NCI-H128 (cell line): ENCODE measurements around the gene PDIA2.
"Not testable (repeated sequence)": the region's sequence is repeated elsewhere in the genome, so short reads cannot be mapped to it uniquely, and the experiment has no call there.

ENCODE experiments used
- DNase-seq: peaks from one replicate; lab custom pipeline; 2025; ENCODE audit not compliant: unreplicated experiment; lab: John Stamatoyannopoulos, UW

Gene PDIA2

GRCh38 chr16:263182-263774 lies 19.7 kb upstream of the PDIA2 start:
- DNase-seq, result no peak

DNA sequence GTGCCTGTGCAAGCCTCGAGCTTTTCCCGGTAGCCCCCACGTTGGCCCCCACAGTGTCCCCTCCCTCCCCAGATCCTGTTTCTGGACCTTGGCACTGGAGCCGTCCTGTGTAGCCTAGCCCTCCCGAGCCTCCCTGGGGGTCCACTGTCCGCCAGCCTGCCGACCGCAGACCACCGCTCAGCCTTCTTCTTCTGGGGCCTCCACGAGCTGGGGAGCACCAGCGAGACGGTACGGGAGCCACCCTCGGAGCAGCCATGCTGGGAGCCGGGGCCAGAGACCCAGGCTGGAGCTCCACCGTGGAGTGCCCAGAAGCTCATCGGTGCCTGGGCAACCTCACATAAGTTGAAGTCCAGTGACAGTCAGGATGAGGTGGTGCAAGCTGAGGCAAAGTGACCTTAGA lies 19.0 kb upstream of the PDIA2 start:
- no peak for DNase-seq

- no peak for DNase-seq
Observed at GRCh38 chr16:264440-264951, 18.5 kb upstream of the PDIA2 start.

- DNase-seq, result no peak
Observed at GRCh38 chr16:265002-265529, 17.9 kb upstream of the PDIA2 start.

GRCh38 chr16:265711-266110 lies 17.3 kb upstream of the PDIA2 start:
- no peak for DNase-seq

DNA sequence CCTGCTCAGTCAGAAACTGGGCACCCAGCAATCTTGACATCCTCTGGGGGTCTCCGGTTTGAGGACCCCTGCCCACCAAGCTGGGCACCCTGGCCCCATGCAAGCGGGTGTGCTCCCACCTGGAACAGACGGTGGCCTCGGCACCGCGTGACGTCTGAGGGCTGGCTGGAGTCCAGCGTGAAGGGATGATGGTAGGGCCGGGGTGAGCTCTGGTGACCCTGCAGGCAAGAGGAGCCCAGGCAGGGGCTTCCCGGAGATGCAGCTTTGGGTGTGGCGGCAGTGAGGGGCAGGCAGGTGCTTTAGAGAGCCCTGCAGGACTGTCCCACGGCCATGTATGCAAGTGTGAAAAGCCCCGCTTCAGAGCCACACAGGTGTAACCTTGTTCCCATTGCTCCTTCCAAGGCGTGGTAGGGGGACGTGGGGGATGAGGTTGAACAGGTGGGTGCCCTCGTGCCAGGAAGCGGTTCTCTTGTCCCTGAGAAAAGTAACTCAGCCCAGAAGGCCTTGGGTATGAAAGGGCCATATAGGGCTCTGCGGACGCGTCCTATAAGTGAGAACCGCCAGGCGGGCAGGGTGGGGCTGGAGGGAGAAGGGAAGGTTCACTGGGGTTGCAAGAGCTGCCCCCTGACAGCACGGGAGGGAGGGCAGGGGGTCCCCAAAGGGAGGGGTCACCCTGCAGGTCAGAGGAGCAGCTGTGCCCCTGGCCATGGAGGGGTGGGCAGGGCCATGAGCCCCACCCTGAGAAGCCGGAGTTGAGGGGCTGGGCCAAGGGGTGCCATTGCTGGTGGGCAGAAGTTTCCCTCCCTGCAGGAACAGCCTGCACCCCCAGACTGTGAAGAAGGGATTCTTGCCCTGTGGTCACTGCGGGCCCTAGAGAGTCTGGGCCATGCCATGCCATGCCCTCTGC lies 16.5 kb upstream of the PDIA2 start:
- no peak for DNase-seq

- not testable (repeated sequence) for DNase-seq
Observed at GRCh38 chr16:267562-267961, 15.4 kb upstream of the PDIA2 start.

- DNase-seq, result no peak
Observed at GRCh38 chr16:268141-269053, 14.6 kb upstream of the PDIA2 start.

- DNase-seq, result no peak
Observed at GRCh38 chr16:269061-269796, 13.7 kb upstream of the PDIA2 start.

DNA sequence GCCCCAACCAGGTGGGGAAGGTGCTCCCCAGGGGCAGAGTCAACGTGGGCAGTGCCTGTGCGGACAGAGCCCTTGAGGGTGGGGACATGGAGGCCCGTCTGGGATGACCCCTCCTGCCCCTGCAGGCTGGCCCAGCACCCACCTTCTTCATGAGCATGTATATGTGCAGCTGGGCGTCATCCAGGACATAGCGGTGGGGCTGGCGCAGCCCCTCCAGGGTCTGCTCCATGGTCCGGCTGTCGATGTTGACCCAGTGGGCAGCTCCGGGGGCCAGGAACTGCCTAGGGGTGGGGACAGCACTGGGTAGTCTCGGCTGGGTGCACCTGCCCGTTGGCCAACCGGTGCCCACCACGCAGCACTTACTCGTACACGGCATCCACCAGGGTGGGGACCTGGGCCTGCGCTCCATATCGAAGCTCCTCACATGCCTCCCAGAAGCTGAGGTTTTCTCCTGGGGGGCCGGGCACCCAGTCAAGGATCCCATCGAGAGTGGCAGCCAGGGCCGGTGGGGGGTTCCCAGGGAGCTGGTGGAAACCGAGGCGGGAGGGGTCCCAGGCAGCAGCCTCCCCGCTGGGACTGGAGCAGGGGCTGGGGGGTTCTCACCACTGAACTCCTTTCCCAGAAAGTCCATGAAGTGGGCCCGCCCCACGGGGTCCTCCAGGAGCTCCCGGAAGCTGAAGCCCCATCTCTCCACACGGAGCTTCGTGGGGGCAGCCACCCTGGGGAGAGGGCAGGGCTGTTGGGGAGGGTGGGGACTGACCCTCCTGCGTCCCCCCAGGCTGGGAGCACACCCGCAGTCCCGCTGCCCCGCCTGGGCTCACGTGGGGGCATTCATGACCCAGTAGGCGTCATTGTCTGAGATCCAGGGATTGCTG lies 12.3 kb upstream of the PDIA2 start:
- no peak for DNase-seq

- DNase-seq, result no peak
Observed at GRCh38 chr16:272633-273546, 10.1 kb upstream of the PDIA2 start.

DNA sequence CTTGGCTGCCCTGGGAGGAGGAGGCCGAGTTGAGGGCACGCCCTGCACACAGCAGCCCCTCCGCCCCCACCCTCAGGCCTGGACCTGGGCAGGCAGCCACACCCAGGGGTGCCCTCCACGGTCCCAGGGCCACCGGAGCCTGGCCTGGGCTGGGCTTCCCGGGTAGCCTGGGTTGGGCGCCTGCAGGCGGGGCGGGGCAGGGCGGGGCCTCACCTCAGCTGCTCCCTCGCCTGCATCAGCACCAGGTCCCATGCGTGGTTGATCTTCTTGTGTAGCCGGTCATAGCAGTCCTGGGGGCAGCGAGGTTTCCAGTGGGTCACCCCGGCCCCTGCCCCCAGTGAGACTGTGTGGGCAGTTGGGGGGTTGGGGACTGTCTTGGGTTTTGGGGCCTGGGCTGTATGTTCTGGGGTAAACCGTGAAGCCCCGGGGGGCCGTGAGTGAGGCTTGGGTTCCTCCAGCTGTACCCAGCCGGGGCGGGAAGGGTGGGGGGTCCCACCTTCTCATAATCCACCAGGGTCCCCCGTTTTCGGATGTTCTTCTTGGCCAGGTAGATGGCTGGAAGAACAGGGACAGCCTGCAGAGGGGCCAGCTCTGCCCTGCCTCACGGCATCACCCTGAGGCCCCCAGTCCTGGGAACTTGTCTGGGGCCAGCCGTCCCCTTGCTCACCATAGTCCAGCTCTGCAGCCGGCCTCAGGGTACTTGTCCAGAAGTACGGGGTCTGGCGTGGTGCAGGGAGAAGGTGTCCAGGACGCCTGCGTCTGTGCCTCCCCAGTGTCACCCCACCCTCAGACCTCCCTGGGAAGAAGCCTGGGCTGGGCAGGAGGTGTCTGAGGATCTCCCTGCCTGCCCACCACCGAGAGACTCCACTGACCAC lies 9.2 kb upstream of the PDIA2 start:
- no peak for DNase-seq

DNA sequence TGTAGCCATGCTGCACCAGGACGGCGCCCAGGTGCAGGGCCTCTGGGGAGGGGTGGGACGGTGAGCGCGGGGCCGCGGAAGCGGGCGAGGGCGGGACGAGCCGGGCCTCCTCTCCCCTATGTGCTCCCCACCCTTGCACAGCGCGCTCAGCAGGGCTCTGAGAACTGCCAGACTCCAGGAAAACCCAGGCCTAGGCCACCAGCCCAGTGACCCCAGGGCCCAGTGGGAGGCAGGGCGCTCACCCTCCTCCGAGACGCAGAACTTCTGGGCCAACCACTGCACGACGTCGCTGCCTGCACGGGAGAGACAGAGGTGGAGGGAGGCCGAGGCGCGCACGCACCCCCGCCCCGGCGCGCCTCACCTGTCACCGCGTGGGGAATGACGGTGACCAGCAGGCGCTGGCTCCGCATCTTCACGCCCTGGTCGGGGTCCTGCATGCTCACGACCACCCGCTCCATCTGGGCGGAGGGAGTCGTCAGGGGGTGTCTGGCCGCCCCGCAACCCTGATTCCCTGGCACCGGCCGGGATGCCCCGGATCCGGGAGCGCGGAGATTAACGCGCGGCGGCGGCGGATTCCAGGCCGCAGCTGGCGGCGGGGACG lies 7.8 kb upstream of the PDIA2 start:
- DNase-seq, result no peak

- DNase-seq, result no peak
Observed at GRCh38 chr16:275786-276232, 7.2 kb upstream of the PDIA2 start, which contains the start of gene RGS11. Gene RGS11 (minus strand): TSS chr16:275944. CDS start chr16:275911, 33 bp downstream.

DNA sequence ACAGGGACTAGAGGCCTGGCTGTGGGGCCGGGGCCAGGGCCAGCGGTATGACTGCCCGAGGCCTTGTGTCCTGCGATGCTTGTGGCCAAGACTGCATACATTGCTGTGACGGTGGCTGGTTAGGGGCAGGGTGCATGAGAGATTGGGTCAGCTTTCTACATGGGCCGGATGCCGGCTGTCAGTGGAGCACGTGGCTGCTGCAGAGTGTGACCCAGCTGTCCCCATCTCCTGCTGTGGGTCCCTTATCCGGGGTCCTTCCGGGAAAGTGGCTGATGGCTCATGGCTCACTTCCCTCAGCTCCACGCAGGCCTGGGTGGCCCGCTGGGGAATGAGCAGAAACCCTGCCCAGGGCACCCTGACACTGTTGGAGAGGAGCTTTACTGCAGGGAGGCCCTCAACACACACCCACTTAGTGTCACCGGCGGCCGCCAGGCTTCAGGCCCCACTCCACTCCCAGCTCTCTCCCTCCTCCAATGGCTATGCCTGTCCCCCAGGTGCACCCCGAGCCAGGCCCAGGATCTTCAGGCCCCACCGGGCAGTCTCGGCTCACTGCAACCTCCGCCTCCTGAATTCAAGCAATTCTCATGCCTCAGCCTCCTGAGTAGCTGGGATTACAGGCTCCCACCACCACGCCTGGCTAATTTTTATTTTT lies 6.4 kb upstream of the PDIA2 start:
- no peak for DNase-seq

GRCh38 chr16:278863-279366 lies 4.0 kb upstream of the PDIA2 start:
- DNase-seq, result no peak
